DLD1 (cell line): ENCODE data around the gene ERC2.
"Not testable (repeated sequence)": the region's sequence is repeated elsewhere in the genome, so short reads cannot be mapped to it uniquely, and the experiment has no call there.

Experiments
- in situ Hi-C: cut with HindIII; loops from 2 replicates; pipeline ENCODE4 v1.10.0; 2017; ENCODE audit warnings: low sequenced_read_pairs

The ERC2 gene

DNA sequence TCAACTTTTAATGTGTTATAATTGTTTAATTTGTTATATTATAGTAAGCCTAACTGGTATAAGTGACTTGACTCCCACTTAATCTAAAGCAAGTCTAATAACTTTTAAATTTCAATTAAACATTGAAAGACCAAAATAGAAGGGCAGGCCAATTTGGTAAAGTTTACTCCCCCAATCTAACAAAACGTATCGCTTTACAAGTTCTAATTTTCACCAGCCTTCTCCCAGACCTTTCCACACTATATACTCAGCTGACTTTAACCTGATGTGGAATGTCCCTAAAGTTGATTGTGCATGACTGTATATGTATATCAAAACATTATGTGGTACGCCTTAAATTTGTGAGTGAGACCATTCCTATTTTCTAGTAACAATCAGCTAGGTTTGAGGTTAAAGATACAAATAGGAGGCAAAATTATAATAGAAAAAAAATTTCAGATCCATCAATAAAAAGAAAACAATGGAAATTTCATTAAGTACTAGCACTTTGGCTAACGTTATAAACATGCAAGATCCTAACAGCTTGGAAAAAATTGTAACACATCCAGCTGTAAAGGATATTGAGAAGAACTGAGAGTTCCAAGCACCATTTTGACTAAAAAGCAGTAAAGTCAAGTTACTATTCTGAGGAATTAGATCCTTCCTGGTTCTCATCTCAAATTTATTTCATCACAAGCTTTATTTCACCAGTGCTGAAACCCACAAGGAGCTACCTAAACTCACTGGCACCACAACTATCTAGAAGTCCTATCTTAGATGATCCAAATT is 199.5 kb downstream of the ERC2 start:
- in situ Hi-C loops: no loop called here

DNA sequence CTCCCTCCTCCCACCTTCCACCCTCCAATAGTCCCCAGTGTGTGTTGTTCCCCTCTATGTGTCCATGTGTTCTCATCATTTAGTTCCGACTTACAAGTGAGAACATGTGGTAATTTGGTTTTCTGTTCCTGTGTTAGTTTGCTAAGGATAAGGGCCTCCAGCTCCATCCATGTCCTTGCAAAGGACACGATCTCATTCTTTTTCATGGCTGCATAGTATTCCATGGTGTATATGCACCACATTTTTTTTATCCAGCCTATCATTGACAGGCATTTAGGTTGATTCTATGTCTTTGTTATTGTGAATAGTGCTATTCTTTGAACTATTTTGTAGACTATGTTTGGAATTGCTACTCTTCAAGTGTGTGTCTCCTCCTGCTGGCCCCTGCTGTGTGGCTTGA is 206.4 kb downstream of the ERC2 start:
- in situ Hi-C loops: not testable (repeated sequence)

DNA sequence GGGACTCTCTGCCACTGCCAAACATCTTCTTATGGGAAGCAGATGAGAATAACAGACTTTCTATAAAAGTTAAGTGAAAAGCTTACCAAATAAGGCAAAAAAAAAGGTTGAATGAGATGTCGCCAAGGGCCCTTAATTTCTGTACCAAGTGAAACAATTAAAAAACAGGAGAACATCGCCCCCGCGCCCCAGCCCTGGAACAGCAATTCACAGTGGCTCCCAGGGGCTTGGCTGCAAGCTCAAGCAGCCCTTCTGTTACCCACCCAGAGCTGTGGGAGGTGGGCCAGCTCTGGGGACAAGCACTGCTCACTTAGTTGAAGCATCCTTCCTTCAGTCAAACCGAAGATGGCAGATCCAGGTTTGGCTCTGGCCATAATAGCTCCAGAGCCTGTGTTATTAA is 208.0 kb downstream of the ERC2 start:
- in situ Hi-C loops: no loop called here

DNA sequence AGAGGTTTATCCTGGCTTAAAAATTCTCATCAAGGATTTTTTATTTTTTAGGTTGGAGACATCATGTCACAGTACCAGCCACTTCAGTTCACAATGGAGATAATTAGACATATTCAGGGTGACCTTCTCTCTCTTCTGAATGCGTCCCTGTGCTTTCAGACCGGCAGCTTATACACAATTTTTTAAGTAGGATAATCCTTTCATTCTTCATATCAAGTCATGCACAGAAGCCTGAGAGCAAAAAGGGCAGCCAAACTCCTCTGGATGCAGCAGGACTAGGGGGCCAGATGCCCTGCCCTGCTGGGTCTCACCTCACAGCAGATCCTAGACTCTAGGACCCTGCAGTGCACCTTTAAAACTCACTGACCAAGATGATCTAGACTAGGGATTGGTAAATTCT is 210.4 kb downstream of the ERC2 start:
- in situ Hi-C loops: no loop called here

DNA sequence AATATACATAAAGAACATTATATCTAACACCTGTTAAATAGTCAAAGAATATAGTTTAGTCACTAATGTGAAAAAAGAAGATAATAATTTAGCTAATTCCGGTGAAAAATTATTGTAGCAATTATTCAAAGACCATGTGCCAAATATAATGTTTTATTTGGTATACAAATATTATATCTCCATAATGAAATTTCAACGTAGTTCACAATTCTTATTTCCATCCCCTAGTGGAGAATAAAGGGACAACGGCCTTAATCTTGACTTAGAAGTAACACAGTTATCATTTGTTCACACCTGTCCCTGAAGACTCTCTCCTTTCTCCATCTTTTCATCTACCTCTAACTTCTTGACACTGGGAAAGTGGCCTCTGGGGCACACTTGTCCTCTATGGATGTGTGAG is 213.4 kb downstream of the ERC2 start:
- in situ Hi-C loops: no loop called here

DNA sequence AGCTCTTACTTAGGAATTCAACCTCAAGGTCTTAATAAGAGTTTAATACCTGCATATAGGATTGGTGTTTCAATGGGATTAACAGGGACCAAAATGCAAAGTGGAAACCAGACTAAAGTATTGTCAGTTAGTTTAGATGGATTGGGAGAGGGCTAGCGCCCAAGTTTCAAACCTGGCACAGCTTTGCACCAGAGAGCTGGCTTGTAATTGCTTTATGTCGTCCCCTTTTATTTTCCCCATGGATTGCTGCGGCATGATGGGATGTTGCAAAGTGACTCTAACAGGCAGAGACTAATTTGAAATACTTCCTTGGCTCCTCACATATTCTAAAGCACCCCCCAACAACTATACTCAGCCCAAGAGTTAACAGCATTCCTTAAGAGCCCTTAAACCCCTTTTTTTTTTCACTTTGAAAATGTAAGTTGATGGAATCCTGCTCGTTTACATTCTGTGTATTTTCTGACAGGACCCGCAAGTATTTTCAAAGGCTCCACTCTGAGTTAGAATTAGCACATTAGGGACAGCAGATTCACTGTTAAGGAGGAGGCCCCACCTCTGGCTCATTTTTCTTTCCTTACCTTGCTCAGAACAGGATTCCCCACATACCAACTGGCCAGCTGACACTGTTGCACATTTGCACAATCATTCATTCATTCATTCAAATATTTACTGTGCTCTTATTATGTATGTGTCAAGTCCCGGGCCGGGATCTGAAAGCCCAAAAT is 214.2 kb downstream of the ERC2 start:
- in situ Hi-C loops: no loop called here

DNA sequence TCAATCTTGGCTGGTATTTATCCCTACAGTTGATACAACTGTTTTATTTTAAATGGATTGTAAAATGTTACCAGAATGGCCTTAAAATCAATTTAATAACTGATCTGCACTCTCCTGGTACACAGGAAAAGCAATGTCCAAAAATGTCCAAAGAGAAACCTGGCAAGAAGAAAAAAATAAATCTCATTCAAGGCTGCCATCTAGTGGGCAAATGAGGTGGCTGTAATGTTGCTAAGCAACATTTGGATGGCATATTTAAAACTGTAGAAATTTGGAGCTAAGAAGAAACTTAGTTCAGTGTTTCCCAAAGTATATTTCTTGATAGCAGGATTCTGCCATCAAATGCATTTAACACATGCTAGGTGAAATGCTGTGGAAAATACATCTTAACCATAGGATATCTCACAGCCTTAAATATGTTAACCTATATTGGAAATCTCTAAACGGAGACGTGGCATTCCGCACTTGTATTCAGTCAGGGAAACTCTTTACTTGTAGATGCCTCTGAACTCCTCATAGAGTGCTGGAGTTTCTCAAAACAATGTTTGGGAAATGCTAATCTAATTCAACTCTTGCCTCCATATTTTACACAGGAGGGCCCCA is 216.8 kb downstream of the ERC2 start:
- in situ Hi-C loops: no loop called here

DNA sequence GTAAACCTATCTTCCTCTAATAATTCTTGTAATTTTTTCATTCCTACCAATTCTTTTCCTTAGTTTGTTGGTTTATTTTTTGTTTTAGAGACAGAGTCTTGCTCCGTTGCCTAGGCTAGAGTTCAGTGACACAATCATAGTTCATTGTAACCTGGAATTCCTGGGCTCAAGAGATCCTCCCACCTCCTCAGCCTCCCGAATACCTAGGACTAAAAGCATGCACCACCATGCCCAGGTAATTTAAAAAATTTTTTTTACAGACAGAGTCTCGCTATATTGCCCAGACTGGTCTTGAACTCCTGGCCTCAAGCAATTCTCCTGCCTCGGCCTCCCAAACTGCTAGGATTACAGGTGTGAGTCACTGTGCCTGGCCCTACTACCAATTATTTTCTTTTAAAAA is 220.2 kb downstream of the ERC2 start:
- in situ Hi-C loops: no loop called here

DNA sequence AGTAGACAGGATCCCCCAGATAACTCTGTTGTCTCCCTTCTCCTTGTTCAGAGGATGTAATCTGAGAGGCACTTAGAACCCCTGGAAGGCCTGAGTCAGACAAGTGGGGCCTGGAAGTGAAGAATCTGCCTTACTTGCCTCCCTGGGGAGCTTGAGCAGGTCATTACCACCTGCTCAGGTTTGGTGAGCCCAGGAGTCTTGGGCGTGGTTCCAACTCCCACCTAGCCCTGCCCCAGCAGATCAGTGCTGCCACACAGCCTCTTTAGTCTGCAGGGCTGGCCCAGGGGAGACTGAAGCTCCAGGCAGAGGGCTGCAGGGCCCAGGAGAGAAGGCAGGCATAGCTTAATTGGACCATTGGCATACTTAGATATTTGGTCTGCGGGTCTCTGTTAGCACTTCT is 230.0 kb downstream of the ERC2 start:
- in situ Hi-C loops: no loop called here

DNA sequence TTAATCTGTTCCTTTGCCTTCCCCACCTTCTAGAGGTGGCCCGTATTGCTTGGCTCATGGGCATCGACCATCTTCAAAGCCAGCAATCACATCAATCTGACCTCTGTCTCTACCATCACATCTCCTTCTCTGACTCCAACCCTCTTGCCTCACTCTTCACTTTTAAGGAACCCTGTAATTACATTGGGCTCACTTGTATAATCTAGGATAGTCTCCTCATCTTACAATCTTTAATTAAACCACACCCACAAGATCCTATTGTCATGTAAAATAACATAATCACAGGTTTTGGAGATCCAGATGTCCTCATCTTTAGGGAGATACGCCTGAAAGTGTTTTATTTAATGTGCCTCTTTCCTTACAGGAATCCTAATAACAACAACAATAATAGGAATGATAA is 234.5 kb downstream of the ERC2 start:
- in situ Hi-C loops: no loop called here

DNA sequence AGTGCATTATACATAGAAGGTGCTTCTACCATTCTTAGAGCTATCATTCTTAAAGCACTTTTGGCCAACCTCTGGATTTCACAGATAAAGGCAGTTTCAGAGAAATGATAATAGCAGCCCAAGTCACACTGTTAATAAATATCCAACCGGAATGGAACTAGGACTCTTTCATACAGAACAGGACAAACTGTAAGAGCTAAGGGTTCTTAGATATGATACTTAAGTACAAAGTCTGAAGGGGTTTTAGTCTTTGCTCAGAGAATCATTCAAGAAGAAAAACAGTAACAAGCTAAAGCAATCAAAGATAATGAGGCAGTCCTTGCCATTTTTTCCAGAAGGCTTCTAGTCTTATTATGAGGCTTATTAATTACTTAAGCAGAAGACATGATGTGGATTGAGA is 239.0 kb downstream of the ERC2 start:
- in situ Hi-C loops: no loop called here

DNA sequence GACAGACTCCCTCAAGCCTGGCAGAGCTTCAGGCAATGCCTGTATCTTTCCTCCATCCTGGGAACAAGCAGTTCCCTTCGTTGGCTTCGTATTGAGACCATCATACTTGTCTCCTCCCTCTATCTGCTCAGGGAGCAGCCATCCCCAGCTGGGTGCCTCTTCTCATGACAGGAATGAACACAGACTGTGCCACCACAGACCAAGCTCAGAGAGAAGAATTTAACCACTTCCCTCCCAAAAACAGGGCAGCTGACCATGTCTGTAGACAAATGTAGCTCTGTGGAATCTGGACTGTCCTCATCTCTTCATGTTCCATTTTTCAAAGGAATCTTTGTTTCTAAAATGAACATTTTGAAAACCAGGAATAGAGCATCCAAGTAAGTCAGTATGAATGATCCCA is 245.4 kb downstream of the ERC2 start:
- in situ Hi-C loops: no loop called here

DNA sequence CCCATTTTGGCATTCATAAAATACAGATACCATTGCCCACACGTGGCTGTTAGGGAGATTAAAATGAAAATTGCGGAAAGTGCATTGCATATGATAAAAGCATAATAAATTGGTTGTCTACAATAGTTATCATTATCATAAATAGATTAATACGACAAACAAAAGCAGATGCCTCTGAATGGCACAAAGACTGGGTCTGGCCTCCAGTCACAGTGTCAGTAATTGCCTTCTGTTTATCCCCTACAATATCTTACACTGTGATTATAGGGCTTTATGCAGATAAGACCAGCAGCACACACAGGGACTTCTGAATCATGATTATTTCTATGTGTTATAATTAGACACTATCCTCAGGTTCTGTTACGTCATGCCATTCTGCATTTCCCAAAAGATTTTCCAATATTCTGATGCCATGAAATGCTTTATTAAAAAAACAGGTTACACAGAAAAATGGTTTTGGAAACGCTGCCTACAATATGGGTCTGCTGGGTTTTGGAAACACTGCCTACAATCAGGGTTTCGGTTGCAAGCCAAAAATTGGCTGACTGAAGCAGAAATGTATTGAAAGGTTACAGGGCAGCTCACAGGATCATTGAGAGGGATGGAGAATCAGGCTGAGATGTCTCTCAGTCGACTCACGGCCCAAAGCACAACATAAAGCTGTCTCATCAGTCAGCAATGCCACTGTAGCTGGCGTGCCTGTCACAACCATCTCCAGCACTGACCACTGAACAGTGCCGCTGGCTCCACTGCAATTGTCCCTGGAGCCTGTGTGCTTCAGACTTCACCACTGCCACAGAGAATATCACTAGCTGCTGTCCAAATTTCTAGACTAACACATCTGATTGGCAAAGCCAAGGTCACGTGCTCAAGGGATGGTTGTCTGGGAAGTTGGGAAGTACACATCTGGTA is 248.1 kb downstream of the ERC2 start:
- in situ Hi-C loops: no loop called here

DNA sequence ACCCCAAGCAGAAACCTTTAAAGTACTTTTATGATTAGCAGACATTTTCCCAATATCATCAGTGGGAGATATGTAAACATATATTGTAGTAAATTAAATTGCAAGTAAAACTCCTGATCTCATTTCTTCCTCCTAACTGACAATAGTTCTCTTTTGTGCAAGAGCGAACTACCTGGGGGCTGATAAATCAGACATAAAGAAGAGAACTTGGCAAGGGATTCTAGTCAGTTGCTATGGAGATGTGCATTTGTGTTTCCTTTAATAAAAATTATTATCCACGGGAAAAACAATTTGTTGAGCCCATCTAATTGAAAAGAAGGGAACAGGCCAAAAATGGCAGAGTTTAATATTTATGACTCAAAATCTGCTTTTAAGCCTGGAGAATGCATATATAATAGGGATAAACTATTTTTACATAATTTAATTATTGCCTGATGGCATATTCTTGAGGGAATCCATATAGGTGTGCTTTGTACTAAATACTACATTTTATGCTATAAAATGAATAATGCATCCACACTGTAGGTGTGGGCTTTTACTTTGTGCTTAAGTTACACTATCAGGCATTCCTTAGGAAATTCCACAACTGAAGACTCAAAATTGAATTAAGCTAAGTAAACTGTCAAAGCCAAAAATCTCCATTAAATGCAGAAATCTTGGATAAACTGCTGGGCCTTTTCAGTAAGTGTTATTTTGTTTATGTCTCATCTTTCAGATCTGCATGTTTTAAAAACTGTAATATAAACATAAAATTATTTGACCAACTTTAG is 258.1 kb downstream of the ERC2 start:
- in situ Hi-C loops: no loop called here

DNA sequence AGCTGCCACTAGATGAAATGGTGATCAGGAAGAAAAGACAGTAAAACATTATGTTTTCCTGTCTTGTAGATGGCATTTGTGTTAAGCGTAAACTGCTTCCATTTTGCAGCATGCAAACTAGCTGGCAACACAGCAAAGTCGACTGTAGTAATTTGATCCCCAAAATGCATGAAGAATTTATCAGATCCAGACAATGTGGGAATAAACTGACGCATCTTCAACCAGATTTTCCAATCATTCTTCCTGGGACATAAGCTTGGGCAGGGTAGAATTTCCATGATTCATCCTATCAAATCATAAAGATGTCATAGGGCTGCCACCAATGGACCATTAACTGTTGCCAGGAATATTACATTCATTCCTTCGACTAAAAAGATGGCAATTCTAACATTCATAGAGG is 260.3 kb downstream of the ERC2 start:
- in situ Hi-C loops: no loop called here

DNA sequence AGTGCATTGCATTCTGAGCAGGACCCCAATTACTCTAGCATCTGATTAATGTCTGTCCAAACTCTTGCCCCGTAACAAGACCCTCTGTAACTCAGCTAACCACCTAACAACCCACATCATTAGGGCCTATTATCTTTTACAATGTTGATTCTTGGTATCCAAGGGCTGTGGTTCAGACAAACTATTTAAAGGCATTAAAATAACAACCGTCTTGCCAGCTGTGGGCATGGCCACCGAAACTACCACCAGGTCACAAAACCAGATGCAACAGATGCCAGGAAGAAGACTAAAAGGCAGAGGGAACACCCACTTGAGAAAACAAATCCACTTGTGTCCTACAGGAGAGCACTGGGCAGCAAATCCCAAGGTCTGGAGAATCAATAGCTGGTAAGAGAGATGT is 262.9 kb downstream of the ERC2 start:
- in situ Hi-C loops: no loop called here

DNA sequence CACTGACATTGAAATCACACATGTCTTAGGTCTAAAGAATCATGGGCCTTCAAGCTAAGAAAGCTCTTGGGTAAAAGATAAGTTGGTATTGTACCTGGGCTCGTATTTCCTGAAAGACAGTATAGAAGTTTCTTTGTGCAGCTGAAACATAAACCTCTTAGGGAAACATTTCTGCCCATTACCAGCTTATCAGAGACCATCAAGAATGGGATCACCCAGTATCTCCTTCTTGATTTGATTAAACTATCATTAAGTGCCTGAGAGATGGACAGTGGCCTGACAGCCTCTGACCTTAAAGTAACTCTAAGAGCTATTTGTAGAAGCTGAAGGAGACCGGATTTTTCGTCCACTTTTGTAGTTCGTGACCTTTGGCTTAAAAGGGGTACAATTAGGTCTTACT is 265.3 kb downstream of the ERC2 start:
- in situ Hi-C loops: no loop called here

DNA sequence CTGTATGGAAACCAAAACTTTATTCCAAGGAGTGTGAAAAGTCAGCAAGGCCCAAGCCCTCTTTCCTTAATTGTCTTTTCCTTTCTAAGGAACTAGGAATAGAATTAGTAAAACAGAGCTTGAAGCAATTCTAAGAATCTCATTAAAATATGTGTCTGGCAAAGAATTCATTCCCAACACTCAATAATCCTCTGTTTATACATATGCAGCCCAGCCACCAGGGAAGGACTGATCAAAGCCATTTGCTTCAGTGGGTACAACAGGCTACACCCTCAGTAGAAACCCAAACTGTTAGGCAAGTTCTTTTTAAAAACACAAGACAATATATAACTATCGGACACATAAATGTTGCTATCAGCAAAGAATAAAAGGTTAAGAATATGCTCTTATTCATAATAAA is 266.9 kb downstream of the ERC2 start:
- in situ Hi-C loops: no loop called here

DNA sequence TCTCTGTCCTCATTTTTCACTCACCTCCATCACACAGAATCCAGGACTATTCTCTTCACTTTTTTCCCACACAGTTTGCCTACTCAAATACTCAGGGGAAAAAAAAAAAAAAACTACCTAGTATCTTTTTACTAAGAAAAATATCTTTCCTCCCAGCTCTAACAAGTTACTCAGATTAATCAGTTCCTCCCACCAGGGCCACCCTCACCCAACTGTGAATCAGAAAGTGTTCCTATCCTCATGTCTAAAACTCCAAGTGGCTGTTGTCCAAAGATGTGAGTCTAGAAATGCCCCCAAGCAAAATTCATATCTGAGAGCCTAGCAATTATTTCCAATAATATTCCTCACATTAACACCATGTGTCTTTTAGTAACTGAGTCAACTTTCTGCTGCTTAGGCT is 268.0 kb downstream of the ERC2 start:
- in situ Hi-C loops: no loop called here

DNA sequence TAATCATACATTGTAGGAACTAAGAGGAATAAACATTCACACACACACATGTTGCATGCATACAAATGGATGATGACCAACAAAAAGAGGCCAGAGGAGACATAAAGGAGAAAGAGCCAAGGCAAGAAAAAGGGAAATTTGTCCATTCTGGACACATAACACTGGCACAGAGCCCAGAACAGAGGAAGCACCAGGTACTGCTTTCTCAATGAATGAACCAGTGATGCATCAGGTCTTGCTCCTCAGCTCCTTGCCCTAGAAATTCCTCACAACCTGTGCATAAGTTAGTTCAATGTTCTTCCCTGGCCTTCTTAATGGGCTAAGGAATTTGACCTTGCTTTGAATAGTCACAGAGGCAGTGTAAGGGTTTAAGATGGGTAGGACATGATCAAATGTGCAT is 270.3 kb downstream of the ERC2 start:
- in situ Hi-C loops: no loop called here
